KOPT-K1 (cell line): ENCODE data around the gene ECI1.

Source experiments
- H3K27ac ChIP-seq: fragments of 200-600 bp; sonication (generic); 2 replicates; pipeline ENCODE4 v1.5.1; 2016; ENCODE audit warnings: antibody characterized with exemption, mild to moderate bottlenecking, low read depth, low read length; ENCODE audit not compliant: poor library complexity, severe bottlenecking
- H3K36me3 ChIP-seq: fragments of 200-600 bp; sonication (generic); 2 replicates; pipeline ENCODE4 v1.5.1; 2017; ENCODE audit warnings: antibody characterized with exemption, mild to moderate bottlenecking, low read length, moderate library complexity; ENCODE audit not compliant: insufficient read depth
- H3K9me3 ChIP-seq: fragments of 200-600 bp; sonication (generic); 2 replicates; pipeline ENCODE4 v1.5.1; 2017; ENCODE audit warnings: antibody characterized with exemption, low read length, mild to moderate bottlenecking; ENCODE audit not compliant: insufficient read depth, poor library complexity, severe bottlenecking

The ECI1 gene

GRCh38 chr16:2195322-2196161 is 55.8 kb downstream of the ECI1 start:
- Histone ChIP-seq H3K36me3 (no peaks in the 10 kb centered on the region), H3K9me3 (peaks cover 4% of the 10 kb centered on the region), H3K27ac (no peak overlapping the region)

GRCh38 chr16:2194852-2195321 is 56.5 kb downstream of the ECI1 start:
- Histone ChIP-seq H3K27ac (no peak overlapping the region), H3K36me3 (no peaks in the 10 kb centered on the region), H3K9me3 (peaks cover under 1% of the 10 kb centered on the region)

- no peaks in the 10 kb centered on the region for H3K9me3 ChIP-seq
- no peaks in the 10 kb centered on the region for H3K36me3 ChIP-seq
- no peak overlapping the region for H3K27ac ChIP-seq
These were observed 57.1 kb downstream of the ECI1 start for GRCh38 chr16:2194166-2194834.

GRCh38 chr16:2191446-2191706 is 60.0 kb downstream of the ECI1 start:
- Histone ChIP-seq H3K36me3 (no peaks in the 10 kb centered on the region), H3K27ac (no peak overlapping the region), H3K9me3 (no peaks in the 10 kb centered on the region)

- no peaks in the 10 kb centered on the region for H3K36me3 ChIP-seq
- no peaks in the 10 kb centered on the region for H3K9me3 ChIP-seq
- H3K27ac ChIP-seq = no peak overlapping the region
These were observed 60.5 kb downstream of the ECI1 start for GRCh38 chr16:2190659-2191445.

GRCh38 chr16:2190002-2190658 is 61.3 kb downstream of the ECI1 start:
- Histone ChIP-seq H3K36me3 (no peaks in the 10 kb centered on the region), H3K9me3 (no peaks in the 10 kb centered on the region), H3K27ac (no peak overlapping the region)
